ENCODE data around the gene AKR1D1. TPM values are rescaled to one million over a fixed set of nuclear protein-coding genes. Genes with fewer than 3 reads are reported as not detected.
A peak's percentile ranks its signal among the peaks of the same experiment; 100 is the strongest.

AKR1D1 gene
- total RNA-seq, 1 experiment from 2014 or later = 0.10 TPM

- TF ChIP-seq ZNF274 (IDR thresholded peaks at IDR 0.05; ENCODE audit: low read depth, low read length) (no peak), SIN3A (IDR thresholded peaks at IDR 0.05; ENCODE audit: low read depth) (no peak), EZH2phosphoT487 (IDR thresholded peaks at IDR 0.05; ENCODE audit: borderline replicate concordance) (no peak)
- TF ChIP-seq, protein P1, sequence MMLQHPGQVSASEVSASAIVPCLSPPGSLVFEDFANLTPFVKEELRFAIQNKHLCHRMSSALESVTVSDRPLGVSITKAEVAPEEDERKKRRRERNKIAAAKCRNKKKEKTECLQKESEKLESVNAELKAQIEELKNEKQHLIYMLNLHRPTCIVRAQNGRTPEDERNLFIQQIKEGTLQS (IDR thresholded peaks at IDR 0.05) = no peak
Measured at GRCh38 chr7:138166681-138167080, 90.4 kb downstream of the AKR1D1 start (continued).

DNA sequence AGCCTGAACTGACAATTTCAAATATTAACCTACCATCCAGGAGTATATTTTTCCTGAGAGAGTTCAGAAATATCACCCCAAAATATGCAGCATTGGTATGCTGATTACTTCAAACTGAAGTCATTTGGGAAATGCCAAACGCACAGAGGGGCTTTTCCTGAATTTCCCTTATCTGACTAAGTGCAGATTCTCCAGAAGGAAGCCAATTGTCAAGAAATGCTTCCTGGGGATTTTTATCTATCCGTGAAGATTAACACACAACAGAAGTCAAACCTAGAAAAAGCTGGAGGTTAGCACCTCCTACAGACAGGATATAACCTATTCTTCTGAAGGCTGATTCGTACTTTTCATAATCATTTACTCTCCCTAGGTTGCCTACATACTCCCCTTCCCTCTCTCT, 91.0 kb downstream of the AKR1D1 start:
- no peaks in the 10 kb centered on the region for H3K79me2 ChIP-seq (ENCODE audit: insufficient read depth, low read length)
- H3K36me3 ChIP-seq (ENCODE audit: control insufficient read depth in 1 of 2, insufficient read depth in 2 of 2, low read length in 2 of 2) = no peaks in the 10 kb centered on the region; a peak in 1 of 4 replicates
- POLR2A ChIA-PET = no interaction called here
- DNase-seq (ENCODE audit: low read depth, low spot score) (no peak), ATAC-seq (no peak)
- no peaks in the 10 kb centered on the region for H3K9me2 ChIP-seq (ENCODE audit: insufficient read depth)
- H3K27me3 ChIP-seq (ENCODE audit: insufficient read depth, low read length) = no peaks in the 10 kb centered on the region
- no peak overlapping the region for H3K4me2 ChIP-seq (ENCODE audit: low read length)
- TF ChIP-seq RAD21 (IDR thresholded peaks at IDR 0.05; ENCODE audit: low read depth) (0 out of 2 replicates have a peak, but pooled peaks have one; percentile 3), POLR2A (IDR thresholded peaks at IDR 0.05; ENCODE audit: borderline replicate concordance, extremely low read depth, insufficient read depth, insufficient read length) (no peak)
- RAD21 ChIA-PET (ENCODE audit: low non-redundant PET in 1 of 2, low total read pairs in 2 of 2, uncharacterized antibody in 2 of 2, unreplicated experiment in 2 of 2) = no interaction called here
- H3K27ac ChIP-seq (ENCODE audit: low read depth, low read length) = no peak overlapping the region
- no peaks in the 10 kb centered on the region for H4K20me1 ChIP-seq (ENCODE audit: insufficient read depth)
- CTCF ChIA-PET = no interaction called here
- intact Hi-C loops (cut with micrococcal nuclease) = loop anchor here (10.0 kb wide), 1 partner anchor 262 kb away; no protein-coding TSS in a partner anchor
- no peak overlapping the region for H3K9ac ChIP-seq (ENCODE audit: low read length)
- H3K4me1 ChIP-seq (ENCODE audit: control insufficient read depth in 1 of 2, insufficient read depth in 2 of 2, low read length in 2 of 2) = no peaks in the 10 kb centered on the region
- no TSS peak for BruUV-seq (replicated peaks)
- H2AFZ ChIP-seq (ENCODE audit: low read depth, low read length, poor library complexity, severe bottlenecking) = no peak overlapping the region
- H3K4me3 ChIP-seq (replicated peaks in 1 of 2; ENCODE audit: low read depth in 1 of 2, low read length in 2 of 2) = no peak overlapping the region
- peaks cover 0 to 10% of the 10 kb centered on the region in 2 experiments; a peak in 1 of 4 replicates for H3K9me3 ChIP-seq (ENCODE audit: control insufficient read depth in 1 of 2, insufficient read depth in 1 of 2, low read depth in 1 of 2, low read length in 2 of 2)

GRCh38 chr7:138167869-138168296, 91.6 kb downstream of the AKR1D1 start:
- Histone ChIP-seq H3K4me3 (replicated peaks in 1 of 2; ENCODE audit: low read depth in 1 of 2, low read length in 2 of 2) (no peak overlapping the region), H3K79me2 (ENCODE audit: insufficient read depth, low read length) (no peaks in the 10 kb centered on the region), H3K4me1 (ENCODE audit: control insufficient read depth in 1 of 2, insufficient read depth in 2 of 2, low read length in 2 of 2) (no peaks in the 10 kb centered on the region), H3K36me3 (ENCODE audit: control insufficient read depth in 1 of 2, insufficient read depth in 2 of 2, low read length in 2 of 2) (no peaks in the 10 kb centered on the region; a peak in 1 of 4 replicates), H3K9me3 (ENCODE audit: control insufficient read depth in 1 of 2, insufficient read depth in 1 of 2, low read depth in 1 of 2, low read length in 2 of 2) (peaks cover 0 to 10% of the 10 kb centered on the region in 2 experiments; a peak in 1 of 4 replicates), H3K9ac (ENCODE audit: low read length) (no peak overlapping the region), H3K9me2 (ENCODE audit: insufficient read depth) (no peaks in the 10 kb centered on the region), H3K4me2 (ENCODE audit: low read length) (no peak overlapping the region), H4K20me1 (ENCODE audit: insufficient read depth) (no peaks in the 10 kb centered on the region), H3K27ac (ENCODE audit: low read depth, low read length) (no peak overlapping the region), H3K27me3 (ENCODE audit: insufficient read depth, low read length) (no peaks in the 10 kb centered on the region), H2AFZ (ENCODE audit: low read depth, low read length, poor library complexity, severe bottlenecking) (no peak overlapping the region)
- ATAC-seq (no peak), DNase-seq (ENCODE audit: low read depth, low spot score) (no peak)
- POLR2A ChIA-PET = no interaction called here
- CTCF ChIA-PET = no interaction called here
- intact Hi-C loops (cut with micrococcal nuclease) = loop anchor here (10.0 kb wide), 1 partner anchor 263 kb away; no protein-coding TSS in a partner anchor
- RAD21 ChIA-PET (ENCODE audit: low non-redundant PET in 1 of 2, low total read pairs in 2 of 2, uncharacterized antibody in 2 of 2, unreplicated experiment in 2 of 2) = no interaction called here
- no TSS peak for BruUV-seq (replicated peaks)
- TF ChIP-seq POLR2A (IDR thresholded peaks at IDR 0.05; ENCODE audit: borderline replicate concordance, extremely low read depth, insufficient read depth, insufficient read length) = no peak
- TF ChIP-seq CEBPB (IDR thresholded peaks at IDR 0.05; ENCODE audit: low read depth) = no peak
- TF ChIP-seq SIN3A (IDR thresholded peaks at IDR 0.05; ENCODE audit: low read depth) = no peak
- TF ChIP-seq ELF1 (IDR thresholded peaks at IDR 0.05; ENCODE audit: borderline replicate concordance, low read depth) = no peak
- TF ChIP-seq EGR1 (IDR thresholded peaks at IDR 0.05; ENCODE audit: low read depth) = no peak
- TF ChIP-seq, protein P2, sequence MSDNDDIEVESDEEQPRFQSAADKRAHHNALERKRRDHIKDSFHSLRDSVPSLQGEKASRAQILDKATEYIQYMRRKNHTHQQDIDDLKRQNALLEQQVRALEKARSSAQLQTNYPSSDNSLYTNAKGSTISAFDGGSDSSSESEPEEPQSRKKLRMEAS (IDR thresholded peaks at IDR 0.05) = no peak
- no peak for TF ChIP-seq CBX3 (IDR thresholded peaks at IDR 0.05; ENCODE audit: low read depth)
- TF ChIP-seq ZBTB33 (IDR thresholded peaks at IDR 0.05; ENCODE audit: extremely low read depth, insufficient replicate concordance, low read length) = no peak
- TF ChIP-seq YY1 (IDR thresholded peaks at IDR 0.05; ENCODE audit: extremely low read depth, insufficient replicate concordance, low read depth, low read length) = no peak
- TF ChIP-seq CTCF (IDR thresholded peaks at IDR 0.05 in 2 of 3, conservative IDR thresholded peaks at IDR 0.05 in 1 of 3; ENCODE audit: borderline replicate concordance in 1 of 3, insufficient read depth in 1 of 3, low read depth in 2 of 3, low read length in 2 of 3) = no peak
